GM21528 (cell line): ENCODE data around the gene PXMP4.

Source experiments
- ATAC-seq: cut with Tn5 transposase; IDR thresholded peaks from one replicate; pipeline ENCODE4 v1.9.1; 2021; ENCODE audit warnings: mild to moderate bottlenecking, moderate library complexity; ENCODE audit not compliant: unreplicated experiment, low FRiP score

Gene PXMP4

GRCh38 chr20:33658510-33658909 is 61.6 kb downstream of the PXMP4 start:
- no peak for ATAC-seq

- no peak for ATAC-seq
Measured at GRCh38 chr20:33657704-33658095, 62.4 kb downstream of the PXMP4 start.

DNA sequence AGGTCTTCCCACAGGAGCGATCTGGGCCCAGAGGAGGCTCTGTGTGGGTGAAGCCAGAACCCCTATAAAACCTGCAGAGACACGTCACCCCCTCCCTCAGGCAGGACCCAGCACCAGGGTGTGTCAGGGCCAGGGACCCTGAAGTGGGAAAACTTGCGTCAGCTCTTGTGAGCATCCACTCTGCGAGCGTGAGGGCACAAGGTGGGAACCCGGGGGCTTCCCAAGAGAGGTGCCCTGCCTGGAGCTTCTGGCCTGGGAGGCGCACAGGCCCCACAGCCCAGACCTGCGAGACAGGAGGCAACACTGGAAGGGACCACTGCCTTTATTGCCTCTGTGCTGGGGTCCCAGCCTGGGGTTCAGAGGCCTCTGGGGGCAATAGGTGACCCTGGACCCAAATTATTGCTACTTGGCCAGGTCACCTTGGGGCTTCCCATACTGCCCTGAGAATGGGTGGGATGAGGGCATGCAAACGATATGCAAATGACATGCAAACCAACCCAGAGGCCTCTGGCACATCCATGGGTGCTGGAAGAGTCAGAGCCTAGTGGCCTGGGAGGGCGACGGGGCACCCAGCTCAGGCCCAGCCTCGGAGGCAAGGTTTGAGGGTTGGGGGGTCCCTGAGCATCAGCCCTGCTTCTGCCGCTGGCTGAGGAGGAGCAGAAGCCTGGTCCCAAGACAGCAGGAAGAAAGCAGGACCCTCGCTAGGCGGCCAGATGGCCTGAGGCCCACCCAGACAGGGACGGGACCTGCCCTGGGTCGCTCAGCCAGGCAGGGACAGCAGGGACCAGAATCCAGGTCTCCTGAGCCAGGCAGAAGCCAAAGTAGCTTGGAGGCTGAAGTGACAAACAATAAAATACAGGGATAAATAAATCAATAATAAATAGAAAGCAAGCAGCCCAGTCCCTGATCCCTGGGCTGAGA is 63.1 kb downstream of the PXMP4 start:
- ATAC-seq, result no peak

GRCh38 chr20:33656010-33656782 is 63.9 kb downstream of the PXMP4 start:
- no peak for ATAC-seq

DNA sequence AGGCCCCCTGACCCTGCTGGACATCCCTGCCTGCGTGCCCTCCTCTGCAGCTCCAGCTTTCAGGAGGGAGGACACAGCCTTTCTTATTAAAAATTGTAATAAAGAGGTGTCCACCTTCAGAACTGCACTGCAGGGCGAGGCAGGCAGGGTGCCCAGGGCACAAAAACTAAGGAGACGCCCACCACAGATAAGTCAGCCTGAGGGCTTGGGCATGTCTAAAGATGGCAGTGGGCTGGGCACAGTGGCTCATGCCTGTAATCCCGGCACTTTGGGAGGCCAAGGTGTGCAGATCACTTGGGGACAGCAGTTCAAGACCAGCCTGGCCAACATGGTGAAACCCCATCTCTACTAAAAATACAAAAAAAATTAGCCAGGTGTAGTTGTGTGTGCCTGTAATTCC is 64.9 kb downstream of the PXMP4 start:
- ATAC-seq, result no peak

GRCh38 chr20:33654680-33655161 is 65.4 kb downstream of the PXMP4 start:
- no peak for ATAC-seq

- no peak for ATAC-seq
Measured at GRCh38 chr20:33653900-33654596, 66.1 kb downstream of the PXMP4 start.

DNA sequence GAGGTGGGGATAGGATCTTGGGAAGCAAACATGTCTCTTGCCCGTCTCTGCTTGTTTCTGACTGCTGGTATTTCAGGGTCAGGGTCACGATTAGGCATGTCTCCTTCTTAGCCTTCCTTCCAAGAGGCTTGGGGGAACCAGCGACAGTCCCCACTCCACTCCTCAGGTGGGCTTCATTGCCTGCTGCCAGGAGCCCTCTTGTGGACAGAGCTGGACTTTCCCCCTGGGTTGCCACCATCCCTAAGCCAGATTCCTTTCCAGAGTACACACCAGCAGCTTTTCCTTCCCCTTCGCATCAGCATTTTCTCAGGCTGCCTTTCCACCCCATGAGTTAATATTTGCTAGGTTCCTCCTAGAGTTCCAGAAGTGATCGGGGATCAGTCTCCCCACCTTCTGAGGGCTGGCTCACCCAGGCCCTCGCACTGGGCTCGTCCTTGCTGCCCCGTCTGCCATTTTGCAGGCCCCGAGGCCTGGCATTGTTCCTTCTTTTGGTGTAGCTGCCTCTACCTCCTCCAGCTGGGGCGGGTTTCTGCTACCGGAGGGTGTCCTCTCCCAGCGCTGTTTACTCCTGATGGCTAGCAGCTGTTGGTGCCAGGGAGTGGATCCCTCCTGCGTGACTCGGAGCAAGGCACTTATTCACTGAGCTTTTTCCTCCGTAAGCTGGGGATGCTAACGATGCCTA is 66.8 kb downstream of the PXMP4 start:
- no peak for ATAC-seq
